HCT116 (cell line): ENCODE measurements around the gene ATP6V1A. TPM values are rescaled to one million over a fixed set of nuclear protein-coding genes. Genes with fewer than 3 reads are reported as not detected.
A peak's percentile ranks its signal among the peaks of the same experiment; 100 is the strongest.

Experiments used
- ATAC-seq: fragments of 200-7000 bp; cut with Tn5 transposase; 2 replicates; pipeline ENCODE4 v1.9.1; 2020; ENCODE audit warnings: mild to moderate bottlenecking, moderate library complexity
- BruUV-seq: library from RNA; stranded (reverse); fragments of 400-500 nt; replicated peaks from 2 replicates; lab custom pipeline; 2021; lab: Mats Ljungman, UMichigan
- CTCF ChIA-PET: fragments of 300-600 bp; sonication (Branson Sonifier 250); formaldehyde crosslinking; loops from one replicate; lab custom pipeline; 2021; ENCODE audit warnings: antibody characterized with exemption; lab: Charles Lee
- POLR2A ChIA-PET: fragments of 300-600, 350-600 bp; sonication (Branson Sonifier 250); formaldehyde crosslinking; loops from one replicate; lab custom pipeline; 2021; ENCODE audit warnings: antibody characterized with exemption; lab: Charles Lee
- RAD21 ChIA-PET, 2 experiments: fragments of 300-600 bp; sonication (Branson Sonifier 250); formaldehyde crosslinking; loops; one replicate each; lab custom pipeline; 2023; ENCODE audit warnings: low total read pairs in 2 of 2; ENCODE audit not compliant: uncharacterized antibody in 2 of 2, unreplicated experiment in 2 of 2, low non-redundant PET in 1 of 2; lab: Charles Lee
- DNase-seq: peaks from one replicate; pipeline ENCODE4 v3.0.0-alpha.2; 2010; ENCODE audit warnings: low read depth, low spot score
- H2AFZ ChIP-seq: fragments of 200-600 bp; shearing (Covaris generic), sonication (generic); 2 replicates; pipeline ENCODE4 v1.6.1; 2017; ENCODE audit warnings: low read depth, mixed run types, mixed read lengths, antibody characterized with exemption, low read length; ENCODE audit not compliant: poor library complexity, severe bottlenecking
- H3K27ac ChIP-seq: 2 replicates; pipeline ENCODE4 v1.5.1; 2012; ENCODE audit warnings: low read depth, low read length
- H3K27me3 ChIP-seq: fragments of 200-600 bp; sonication (generic); 2 replicates; pipeline ENCODE4 v1.6.1; 2016; ENCODE audit warnings: mixed run types, low read length, mixed read lengths; ENCODE audit not compliant: insufficient read depth
- H3K36me3 ChIP-seq, 2 experiments: fragments of 200-500 bp in 1 of 2; fragments of 200-600 bp in 1 of 2; sonication (Bioruptor generic) in 1 of 2; sonication (generic) in 1 of 2; 2 replicates each; pipeline versions ENCODE4 v1.5.1 to v1.6.1; 2014 to 2016; ENCODE audit warnings: low read length in 2 of 2, inconsistent platforms in 1 of 2, mixed read lengths in 1 of 2, mixed run types in 1 of 2; ENCODE audit not compliant: insufficient read depth in 2 of 2, control insufficient read depth in 1 of 2
- H3K4me1 ChIP-seq, 2 experiments: fragments of 200-600 bp in 1 of 2; sonication (generic) in 1 of 2; 2 replicates each; pipeline versions ENCODE4 v1.5.1 to v1.6.1; 2012 to 2017; ENCODE audit warnings: low read length in 2 of 2, inconsistent platforms in 1 of 2, mild to moderate bottlenecking in 1 of 2, mixed read lengths in 1 of 2, mixed run types in 1 of 2, moderate library complexity in 1 of 2; ENCODE audit not compliant: insufficient read depth in 2 of 2, control insufficient read depth in 1 of 2
- H3K4me2 ChIP-seq: fragments of 200-600 bp; sonication (generic); 2 replicates; pipeline ENCODE4 v1.6.1; 2017; ENCODE audit warnings: mixed run types, low read length, mixed read lengths
- H3K4me3 ChIP-seq, 2 experiments: fragments of 200-600 bp in 1 of 2; sonication (generic) in 1 of 2; replicated peaks in 1 of 2; 2 replicates each; pipeline ENCODE4 v1.5.1; 2011 to 2016; ENCODE audit warnings: low read length in 2 of 2, control low read depth in 1 of 2, low read depth in 1 of 2, mild to moderate bottlenecking in 1 of 2, mixed read lengths in 1 of 2, mixed run types in 1 of 2
- H3K79me2 ChIP-seq: fragments of 200-600 bp; sonication (generic); 2 replicates; pipeline ENCODE4 v1.6.1; 2017; ENCODE audit warnings: mild to moderate bottlenecking, mixed run types, low read length, moderate library complexity, mixed read lengths; ENCODE audit not compliant: insufficient read depth
- H3K9ac ChIP-seq: fragments of 200-600 bp; sonication (generic); 2 replicates; pipeline ENCODE4 v1.6.1; 2016; ENCODE audit warnings: low read length, mixed read lengths
- H3K9me2 ChIP-seq: fragments of 200-600 bp; sonication (generic), shearing (Covaris generic); 2 replicates; pipeline ENCODE4 v1.6.1; 2017; ENCODE audit warnings: mixed run types, mild to moderate bottlenecking, moderate library complexity; ENCODE audit not compliant: insufficient read depth
- H3K9me3 ChIP-seq, 2 experiments: fragments of 200-500 bp in 1 of 2; fragments of 200-600 bp in 1 of 2; sonication (Bioruptor generic) in 1 of 2; sonication (generic) in 1 of 2; 2 replicates each; pipeline ENCODE4 v1.6.1; 2014 to 2017; ENCODE audit warnings: low read length in 2 of 2, mixed read lengths in 2 of 2, inconsistent platforms in 1 of 2, low read depth in 1 of 2, mild to moderate bottlenecking in 1 of 2, mixed run types in 1 of 2, moderate library complexity in 1 of 2; ENCODE audit not compliant: control insufficient read depth in 1 of 2, insufficient read depth in 1 of 2
- H4K20me1 ChIP-seq: fragments of 200-600 bp; sonication (generic), shearing (Covaris generic); 2 replicates; pipeline ENCODE4 v1.6.1; 2017; ENCODE audit warnings: mixed run types, mild to moderate bottlenecking, moderate library complexity; ENCODE audit not compliant: insufficient read depth
- ATF3 ChIP-seq: IDR thresholded peaks from 2 replicates; pipeline ENCODE4 v1.6.1; 2012
- CBX3 ChIP-seq: IDR thresholded peaks from 2 replicates; pipeline ENCODE4 v1.6.1; 2012; ENCODE audit warnings: low read depth
- EGR1 ChIP-seq: IDR thresholded peaks from 2 replicates; pipeline ENCODE4 v1.6.1; 2012; ENCODE audit warnings: low read depth
- EZH2 ChIP-seq: fragments of 200-600 bp; sonication (generic); IDR thresholded peaks from 2 replicates; pipeline ENCODE4 v1.6.1; 2017; ENCODE audit warnings: antibody characterized with exemption, mixed run types
- EZH2phosphoT487 ChIP-seq: fragments of 200-600 bp; IDR thresholded peaks from 2 replicates; pipeline ENCODE4 v1.6.1; 2018; ENCODE audit warnings: antibody characterized with exemption, borderline replicate concordance
- JUND ChIP-seq: IDR thresholded peaks from 2 replicates; pipeline ENCODE4 v1.6.1; 2012
- MAX ChIP-seq: IDR thresholded peaks from 2 replicates; pipeline ENCODE4 v1.6.1; 2012
- POLR2A ChIP-seq: IDR thresholded peaks from 2 replicates; pipeline ENCODE4 v1.7.0; 2011; ENCODE audit warnings: borderline replicate concordance; ENCODE audit not compliant: insufficient read depth, insufficient read length; ENCODE audit errors: extremely low read depth
- REST ChIP-seq: IDR thresholded peaks from 2 replicates; pipeline ENCODE4 v1.6.1; 2012; ENCODE audit warnings: low read depth
- SIN3A ChIP-seq: IDR thresholded peaks from 2 replicates; pipeline ENCODE4 v1.6.1; 2012; ENCODE audit warnings: low read depth
- SP1 ChIP-seq: IDR thresholded peaks from 2 replicates; pipeline ENCODE4 v1.6.1; 2012; ENCODE audit warnings: low read depth
- YY1 ChIP-seq: IDR thresholded peaks from 2 replicates; pipeline ENCODE4 v1.6.1; 2011; ENCODE audit warnings: low read length, low read depth, moderate library complexity, mild to moderate bottlenecking; ENCODE audit not compliant: insufficient replicate concordance; ENCODE audit errors: extremely low read depth
- ZBTB33 ChIP-seq: IDR thresholded peaks from 2 replicates; pipeline ENCODE4 v1.6.1; 2011; ENCODE audit warnings: mild to moderate bottlenecking, low read length, moderate library complexity; ENCODE audit not compliant: insufficient replicate concordance; ENCODE audit errors: extremely low read depth
- ZFX ChIP-seq: fragments of 450-650 bp; IDR thresholded peaks from 2 replicates; pipeline ENCODE4 v1.6.1; 2017
- ZNF274 ChIP-seq: fragments of 200-500 bp; sonication (Bioruptor generic); IDR thresholded peaks from 2 replicates; pipeline ENCODE4 v1.6.1; 2014; ENCODE audit warnings: mild to moderate bottlenecking, low read depth, low read length, inconsistent platforms
- intact Hi-C: fragments of 100-400 bp; cut with micrococcal nuclease; formaldehyde crosslinking; loops from 2 replicates; pipeline ENCODE4 v1.10.0; 2022
- total RNA-seq: library from RNA; stranded (reverse); gene quantifications from one replicate; pipeline ENCODE4 v1.2.1, GENCODE V29; 2021; ENCODE audit not compliant: unreplicated experiment

Gene ATP6V1A
- total RNA-seq, 1 experiment from 2014 or later, result 54.7 TPM

- Histone ChIP-seq H2AFZ (no peak overlapping the region), H3K4me2 (no peak overlapping the region), H3K9ac (no peak overlapping the region), H3K4me3 (no peak overlapping the region), H3K79me2 (no peaks in the 10 kb centered on the region), H3K36me3 (no peaks in the 10 kb centered on the region), H3K27ac (no peak overlapping the region), H3K9me2 (no peaks in the 10 kb centered on the region), H3K9me3 (no peaks in the 10 kb centered on the region), H4K20me1 (no peaks in the 10 kb centered on the region), H3K27me3 (no peaks in the 10 kb centered on the region), H3K4me1 (peaks cover 15 to 27% of the 10 kb centered on the region in 2 experiments)
- POLR2A ChIA-PET, result interaction anchor here (0.7 kb wide), 1 partner anchor 20 kb away, joined by 3 read pairs; no protein-coding TSS in a partner anchor
- intact Hi-C loops, result no loop called here
- CTCF ChIA-PET, result no interaction called here
- ATAC-seq (no peak), DNase-seq (no peak)
- RAD21 ChIA-PET, result no interaction called here
- TF ChIP-seq EZH2, result no peak
- no TSS peak for BruUV-seq
Measured at GRCh38 chr3:113832477-113833164, 85.8 kb downstream of the ATP6V1A start.

- POLR2A ChIA-PET, result no interaction called here
- TF ChIP-seq SP1 (no peak), MAX (no peak), YY1 (no peak), JUND (no peak), ZFX (no peak), EZH2 (no peak), CBX3 (no peak), SIN3A (no peak), EZH2phosphoT487 (no peak), EGR1 (no peak), REST (no peak), ZBTB33 (no peak), ZNF274 (no peak), ATF3 (no peak), POLR2A (no peak)
Measured at GRCh38 chr3:113834983-113835382, 88.1 kb downstream of the ATP6V1A start.

More at GRCh38 chr3:113834983-113835382, 88.1 kb downstream of the ATP6V1A start:
- Histone ChIP-seq H3K9me2 (no peaks in the 10 kb centered on the region), H4K20me1 (no peaks in the 10 kb centered on the region), H3K27me3 (no peaks in the 10 kb centered on the region), H3K4me3 (no peak overlapping the region), H3K36me3 (no peaks in the 10 kb centered on the region), H3K4me2 (no peak overlapping the region), H3K4me1 (peaks cover 15 to 33% of the 10 kb centered on the region in 2 experiments), H3K9ac (no peak overlapping the region), H3K27ac (no peak overlapping the region), H3K9me3 (no peaks in the 10 kb centered on the region), H2AFZ (peak overlapping the region; percentile 55), H3K79me2 (no peaks in the 10 kb centered on the region)
- intact Hi-C loops, result no loop called here
- DNase-seq (no peak), ATAC-seq (no peak)
- ChIA-PET RAD21 (no interaction called here), CTCF (interaction anchor here (1.2 kb wide), 1 partner anchor 10 kb away, joined by 3 read pairs; no protein-coding TSS in a partner anchor)
- BruUV-seq, result no TSS peak
